Nephron progenitor cell (in vitro differentiated cells): ENCODE results near the gene CCDC178.

Experiments
- DNase-seq: peaks from one replicate; pipeline ENCODE4 v3.0.0; 2021
- H3K27ac Mint-ChIP-seq: 2 replicates; pipeline ENCODE4 v1.8.0; 2021; ENCODE audit warnings: mild to moderate bottlenecking, moderate library complexity, mixed read lengths
- H3K27me3 Mint-ChIP-seq: 2 replicates; pipeline ENCODE4 v1.8.0; 2021; ENCODE audit warnings: mild to moderate bottlenecking, low read depth, mixed read lengths; ENCODE audit not compliant: poor library complexity
- H3K36me3 Mint-ChIP-seq: 2 replicates; pipeline ENCODE4 v1.8.0; 2021; ENCODE audit warnings: low read depth, mixed read lengths
- H3K4me1 Mint-ChIP-seq: 2 replicates; pipeline ENCODE4 v1.8.0; 2021; ENCODE audit warnings: mixed read lengths
- H3K4me3 Mint-ChIP-seq: 2 replicates; pipeline ENCODE4 v1.8.0; 2021; ENCODE audit warnings: mild to moderate bottlenecking, moderate library complexity, mixed read lengths
- H3K9me3 Mint-ChIP-seq: 2 replicates; pipeline ENCODE4 v1.8.0; 2021; ENCODE audit warnings: mild to moderate bottlenecking, moderate library complexity, mixed read lengths
- TF ChIP-seq, protein P1 (sequence below): fragments of 200-600 bp; sonication (generic); IDR thresholded peaks from 2 replicates; pipeline ENCODE4 v1.5.0; 2021; ENCODE audit warnings: antibody characterized with exemption

The CCDC178 gene

DNA sequence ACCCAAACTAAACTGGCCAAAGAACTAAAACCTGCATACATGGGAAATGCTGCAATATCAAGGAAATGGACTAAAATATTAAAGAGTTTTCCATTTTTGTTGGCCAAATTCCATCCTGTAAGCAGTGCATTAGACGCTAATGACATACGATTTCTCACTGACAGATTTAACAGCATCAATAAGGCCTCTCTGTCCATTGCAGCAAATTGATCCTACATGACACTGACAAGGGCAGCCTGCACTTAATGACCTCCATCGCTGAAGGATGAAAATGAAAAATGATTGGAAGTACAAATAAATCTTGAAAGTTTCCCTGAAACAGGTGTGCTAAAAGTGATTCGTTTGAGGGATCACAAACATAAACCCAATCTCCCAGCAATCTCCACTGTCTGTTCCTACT is 350.1 kb downstream of the CCDC178 start:
- TF ChIP-seq, protein P1, sequence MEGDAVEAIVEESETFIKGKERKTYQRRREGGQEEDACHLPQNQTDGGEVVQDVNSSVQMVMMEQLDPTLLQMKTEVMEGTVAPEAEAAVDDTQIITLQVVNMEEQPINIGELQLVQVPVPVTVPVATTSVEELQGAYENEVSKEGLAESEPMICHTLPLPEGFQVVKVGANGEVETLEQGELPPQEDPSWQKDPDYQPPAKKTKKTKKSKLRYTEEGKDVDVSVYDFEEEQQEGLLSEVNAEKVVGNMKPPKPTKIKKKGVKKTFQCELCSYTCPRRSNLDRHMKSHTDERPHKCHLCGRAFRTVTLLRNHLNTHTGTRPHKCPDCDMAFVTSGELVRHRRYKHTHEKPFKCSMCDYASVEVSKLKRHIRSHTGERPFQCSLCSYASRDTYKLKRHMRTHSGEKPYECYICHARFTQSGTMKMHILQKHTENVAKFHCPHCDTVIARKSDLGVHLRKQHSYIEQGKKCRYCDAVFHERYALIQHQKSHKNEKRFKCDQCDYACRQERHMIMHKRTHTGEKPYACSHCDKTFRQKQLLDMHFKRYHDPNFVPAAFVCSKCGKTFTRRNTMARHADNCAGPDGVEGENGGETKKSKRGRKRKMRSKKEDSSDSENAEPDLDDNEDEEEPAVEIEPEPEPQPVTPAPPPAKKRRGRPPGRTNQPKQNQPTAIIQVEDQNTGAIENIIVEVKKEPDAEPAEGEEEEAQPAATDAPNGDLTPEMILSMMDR, result no peak
- Mint-ChIP-seq H3K36me3 (no peaks in the 10 kb centered on the region), H3K9me3 (no peaks in the 10 kb centered on the region), H3K27ac (no peak overlapping the region), H3K4me1 (no peaks in the 10 kb centered on the region), H3K4me3 (no peak overlapping the region), H3K27me3 (no peaks in the 10 kb centered on the region)
- DNase-seq, result no peak

DNA sequence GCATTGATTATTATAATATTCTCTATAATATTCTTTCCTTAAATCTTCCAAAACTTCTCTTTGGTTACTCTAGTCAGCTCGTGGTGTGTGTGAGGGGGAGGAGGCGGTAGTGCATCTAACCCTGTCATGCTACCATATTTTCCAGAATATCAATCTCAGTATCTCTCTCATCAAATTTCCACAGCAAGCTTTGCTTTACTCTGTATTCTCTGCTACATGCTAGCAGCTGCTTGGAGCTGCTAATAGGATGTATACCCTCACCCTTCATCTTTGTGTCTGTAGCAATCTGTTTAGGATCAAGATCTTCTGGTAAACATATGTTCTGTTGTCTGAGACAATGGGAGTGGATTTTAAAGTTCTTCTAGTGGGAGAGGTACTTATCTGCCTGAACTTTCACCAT is 363.9 kb downstream of the CCDC178 start:
- H3K27me3 Mint-ChIP-seq, result peaks cover 9% of the 10 kb centered on the region
- H3K27ac Mint-ChIP-seq, result no peak overlapping the region
- H3K4me1 Mint-ChIP-seq, result peaks cover 13% of the 10 kb centered on the region
- DNase-seq, result no peak
- no peaks in the 10 kb centered on the region for H3K36me3 Mint-ChIP-seq
- TF ChIP-seq, protein P1, result no peak
- no peak overlapping the region for H3K4me3 Mint-ChIP-seq
- H3K9me3 Mint-ChIP-seq, result peaks cover 13% of the 10 kb centered on the region

DNA sequence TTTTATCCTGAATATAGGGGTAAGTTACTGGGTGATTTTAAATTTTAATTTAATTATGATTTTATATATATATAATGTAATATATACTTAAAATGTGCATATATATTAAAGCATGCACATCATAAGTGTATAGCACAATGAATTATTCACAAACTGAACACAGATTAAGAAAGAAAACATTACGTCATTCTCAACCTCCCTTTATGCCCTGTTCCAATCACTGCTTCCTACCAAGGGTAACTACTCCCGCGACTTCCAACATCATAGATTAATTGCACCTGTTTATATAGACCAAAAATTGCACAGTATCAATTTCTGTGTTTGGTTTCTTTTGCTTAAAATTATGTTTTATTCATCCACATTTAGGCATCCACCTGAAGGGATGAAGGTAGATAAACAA is 366.4 kb downstream of the CCDC178 start:
- H3K27ac Mint-ChIP-seq, result peak overlapping the region; percentile 8
- TF ChIP-seq, protein P1, result no peak
- H3K27me3 Mint-ChIP-seq, result peaks cover 12% of the 10 kb centered on the region
- H3K9me3 Mint-ChIP-seq, result peaks cover 11% of the 10 kb centered on the region
- no peak overlapping the region for H3K4me3 Mint-ChIP-seq
- peaks cover 6% of the 10 kb centered on the region for H3K4me1 Mint-ChIP-seq
- DNase-seq, result no peak
- no peaks in the 10 kb centered on the region for H3K36me3 Mint-ChIP-seq

DNA sequence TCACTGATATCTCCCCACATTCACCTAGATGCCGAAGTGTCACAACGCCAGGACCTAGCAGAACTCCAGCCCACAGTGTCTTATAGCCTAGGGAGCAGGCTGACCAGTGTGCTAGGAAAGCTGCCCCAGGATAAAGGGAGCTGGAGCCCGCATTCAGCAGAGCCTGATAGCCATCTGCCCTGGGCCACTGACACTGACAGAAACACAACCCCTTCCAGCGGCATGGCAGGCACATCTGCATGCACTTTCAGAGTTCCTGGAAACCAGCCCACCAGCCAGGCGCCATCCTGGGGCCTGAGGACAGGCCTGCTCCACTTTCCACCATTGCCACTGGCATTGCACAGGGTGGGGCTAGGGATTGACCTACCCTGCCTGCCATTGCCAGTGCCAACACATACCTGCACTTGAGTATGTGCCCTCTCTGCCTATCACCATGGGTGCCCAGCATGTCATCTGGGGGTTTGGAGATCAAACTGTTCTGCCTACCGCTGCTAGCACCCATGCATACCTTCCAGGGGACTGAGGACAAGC is 377.6 kb downstream of the CCDC178 start:
- no peak overlapping the region for H3K4me3 Mint-ChIP-seq
- H3K27ac Mint-ChIP-seq, result no peak overlapping the region
- H3K4me1 Mint-ChIP-seq, result no peaks in the 10 kb centered on the region
- H3K9me3 Mint-ChIP-seq, result peaks cover 14% of the 10 kb centered on the region
- H3K36me3 Mint-ChIP-seq, result no peaks in the 10 kb centered on the region
- DNase-seq, result no peak
- peaks cover 5% of the 10 kb centered on the region for H3K27me3 Mint-ChIP-seq
- TF ChIP-seq, protein P1, result no peak

DNA sequence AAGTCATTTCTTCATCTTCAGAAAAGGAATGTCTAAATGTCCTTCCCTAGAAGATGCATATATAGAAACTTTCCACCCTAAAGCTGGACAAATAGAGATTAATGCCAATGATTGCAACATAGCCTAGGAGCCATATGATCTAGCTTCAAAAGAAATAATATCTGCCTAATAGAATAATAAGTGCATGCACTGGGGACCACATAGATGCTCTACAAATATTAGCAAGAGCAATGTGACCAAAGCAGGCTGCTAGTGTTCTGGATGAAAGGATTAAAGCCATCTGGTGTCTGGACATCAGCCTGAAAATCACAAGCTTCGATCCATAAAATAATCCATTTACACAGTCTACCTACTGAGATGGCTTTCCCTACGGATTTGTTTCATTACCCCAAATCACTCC is 387.6 kb downstream of the CCDC178 start:
- DNase-seq, result no peak
- Mint-ChIP-seq H3K4me3 (no peak overlapping the region), H3K27ac (no peak overlapping the region), H3K4me1 (no peaks in the 10 kb centered on the region), H3K9me3 (no peaks in the 10 kb centered on the region), H3K36me3 (no peaks in the 10 kb centered on the region), H3K27me3 (peaks cover 7% of the 10 kb centered on the region)
- TF ChIP-seq, protein P1, result no peak

DNA sequence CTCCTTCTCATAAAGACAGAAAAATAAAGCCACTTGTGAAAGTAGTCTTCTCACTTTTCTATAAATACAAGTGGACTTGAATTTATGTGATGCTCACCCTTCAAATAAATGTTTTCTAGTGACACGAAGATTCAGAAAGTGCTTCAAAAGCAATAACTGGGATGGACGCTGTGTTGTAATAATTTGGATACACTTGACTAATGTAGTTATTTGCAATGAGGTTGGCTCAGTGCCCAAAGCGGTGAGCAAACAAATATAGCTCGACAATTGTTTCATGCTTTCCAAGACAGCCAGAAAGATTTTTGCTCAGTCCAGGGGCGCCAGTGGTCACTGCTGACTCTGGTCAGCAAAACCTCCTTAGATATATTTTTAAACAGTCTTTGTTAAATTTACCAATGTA is 389.1 kb downstream of the CCDC178 start:
- DNase-seq, result no peak
- peaks cover 5% of the 10 kb centered on the region for H3K27me3 Mint-ChIP-seq
- no peaks in the 10 kb centered on the region for H3K4me1 Mint-ChIP-seq
- H3K27ac Mint-ChIP-seq, result no peak overlapping the region
- H3K4me3 Mint-ChIP-seq, result no peak overlapping the region
- TF ChIP-seq, protein P1, result no peak
- no peaks in the 10 kb centered on the region for H3K36me3 Mint-ChIP-seq
- no peaks in the 10 kb centered on the region for H3K9me3 Mint-ChIP-seq
